Measurements from ENCODE around the gene PTPRN2.
"Not testable (repeated sequence)": the region's sequence is repeated elsewhere in the genome, so short reads cannot be mapped to it uniquely, and the experiment has no call there.

PTPRN2 gene

GRCh38 chr7:158508802-158509385 is 78.7 kb downstream of the PTPRN2 start:
- DNase-seq = peak; percentile 19

- DNase-seq = peak; percentile 53
These were observed 79.3 kb downstream of the PTPRN2 start for GRCh38 chr7:158508321-158508720.

- no peak for DNase-seq
These were observed 79.7 kb downstream of the PTPRN2 start for GRCh38 chr7:158507917-158508316.

GRCh38 chr7:158507175-158507574 is 80.4 kb downstream of the PTPRN2 start:
- DNase-seq = not testable (repeated sequence)

- DNase-seq = no peak
These were observed 81.0 kb downstream of the PTPRN2 start for GRCh38 chr7:158506626-158507025.

GRCh38 chr7:158505683-158506082 is 81.9 kb downstream of the PTPRN2 start:
- DNase-seq = no peak

- no peak for DNase-seq
These were observed 85.4 kb downstream of the PTPRN2 start for GRCh38 chr7:158502068-158502750.

GRCh38 chr7:158501393-158502067 is 86.1 kb downstream of the PTPRN2 start:
- DNase-seq = no peak

- DNase-seq = no peak
These were observed 87.0 kb downstream of the PTPRN2 start for GRCh38 chr7:158500651-158501052.

- DNase-seq = no peak
These were observed 88.6 kb downstream of the PTPRN2 start for GRCh38 chr7:158499082-158499455.

GRCh38 chr7:158498443-158499081 is 89.1 kb downstream of the PTPRN2 start:
- DNase-seq = no peak

- peak; percentile 39 for DNase-seq
These were observed 90.0 kb downstream of the PTPRN2 start for GRCh38 chr7:158497627-158498026.

- peak; percentile 84 for DNase-seq
These were observed 91.8 kb downstream of the PTPRN2 start for GRCh38 chr7:158495786-158496185.

- DNase-seq = no peak
These were observed 92.4 kb downstream of the PTPRN2 start for GRCh38 chr7:158495216-158495615.

GRCh38 chr7:158494643-158495042 is 93.0 kb downstream of the PTPRN2 start:
- no peak for DNase-seq

GRCh38 chr7:158494162-158494586 is 93.4 kb downstream of the PTPRN2 start:
- DNase-seq = no peak

GRCh38 chr7:158492367-158492764 is 95.3 kb downstream of the PTPRN2 start:
- no peak for DNase-seq

- no peak for DNase-seq
These were observed 96.5 kb downstream of the PTPRN2 start for GRCh38 chr7:158491094-158491493.

- no peak for DNase-seq
These were observed 97.3 kb downstream of the PTPRN2 start for GRCh38 chr7:158490171-158490782.

- no peak for DNase-seq
These were observed 98.0 kb downstream of the PTPRN2 start for GRCh38 chr7:158489462-158490155.

- DNase-seq = no peak
These were observed 99.2 kb downstream of the PTPRN2 start for GRCh38 chr7:158488181-158488971.

- DNase-seq = no peak
These were observed 99.9 kb downstream of the PTPRN2 start for GRCh38 chr7:158487631-158488151.
